HepG2 (cell line): ENCODE data around the gene DNAJA3. TPM values are rescaled to one million over a fixed set of nuclear protein-coding genes. Genes with fewer than 3 reads are reported as not detected.

ENCODE experiments used
- GABPB1 ChIP-seq: IDR thresholded peaks from 2 replicates; pipeline ENCODE4 v1.6.1; 2016; ENCODE audit warnings: mild to moderate bottlenecking, missing genetic modification reagents, moderate library complexity, missing compliant biosample characterization
- HNF1A ChIP-seq, 2 experiments: sonication (generic) in 1 of 2; formaldehyde crosslinking in 1 of 2; IDR thresholded peaks; 2 replicates each; pipeline versions ENCODE4 v1.4.0 to v1.6.1; 2016 to 2020; ENCODE audit warnings: borderline replicate concordance in 1 of 2, low read depth in 1 of 2, mild to moderate bottlenecking in 1 of 2, missing genetic modification reagents in 1 of 2
- KDM5A ChIP-seq: fragments of 200-600 bp; sonication (generic); IDR thresholded peaks from 2 replicates; pipeline ENCODE4 v1.7.0; 2018; ENCODE audit warnings: antibody characterized with exemption, mild to moderate bottlenecking, low read length, borderline replicate concordance
- KMT2B ChIP-seq: IDR thresholded peaks from 2 replicates; pipeline ENCODE4 v1.6.1; 2016; ENCODE audit warnings: missing genetic modification reagents, missing compliant biosample characterization
- PAF1 ChIP-seq: IDR thresholded peaks from 2 replicates; pipeline ENCODE4 v1.6.1; 2016; ENCODE audit warnings: missing genetic modification reagents, missing compliant biosample characterization
- RBAK ChIP-seq: sonication (generic); formaldehyde crosslinking; IDR thresholded peaks from 2 replicates; pipeline ENCODE4 v1.5.1; 2020; ENCODE audit warnings: mild to moderate bottlenecking, missing genetic modification reagents
- SAP130 ChIP-seq: IDR thresholded peaks from 2 replicates; pipeline ENCODE4 v1.6.1; 2016; ENCODE audit warnings: low read depth
- ZBTB1 ChIP-seq: sonication (generic); formaldehyde crosslinking; IDR thresholded peaks from 2 replicates; pipeline ENCODE4 v1.4.0; 2020; ENCODE audit warnings: missing genetic modification reagents, borderline replicate concordance
- ZBTB38 ChIP-seq: sonication (generic); formaldehyde crosslinking; IDR thresholded peaks from 2 replicates; pipeline ENCODE4 v1.5.1; 2020; ENCODE audit warnings: mild to moderate bottlenecking, missing genetic modification reagents
- ZNF142 ChIP-seq: sonication (generic); formaldehyde crosslinking; IDR thresholded peaks from 2 replicates; pipeline ENCODE4 v1.4.0; 2020; ENCODE audit warnings: missing genetic modification reagents
- ZNF547 ChIP-seq: sonication (generic); formaldehyde crosslinking; IDR thresholded peaks from 2 replicates; pipeline ENCODE4 v1.5.1; 2020; ENCODE audit warnings: mild to moderate bottlenecking, missing genetic modification reagents
- ZNF572 ChIP-seq: sonication (generic); formaldehyde crosslinking; IDR thresholded peaks from 2 replicates; pipeline ENCODE4 v1.5.1; 2020; ENCODE audit warnings: mild to moderate bottlenecking, missing genetic modification reagents
- ZSCAN12 ChIP-seq: sonication (generic); formaldehyde crosslinking; IDR thresholded peaks from 2 replicates; pipeline ENCODE4 v1.9.0; 2021; ENCODE audit warnings: mild to moderate bottlenecking, missing genetic modification reagents
- ZSCAN29 ChIP-seq: sonication (generic); formaldehyde crosslinking; conservative IDR thresholded peaks from 2 replicates; pipeline ENCODE4 v1.4.0; 2020; ENCODE audit warnings: mild to moderate bottlenecking, missing genetic modification reagents
- polyA plus RNA-seq, 8 experiments: library from polyadenylated mRNA; depleted of rRNA in 3 of 8; stranded (reverse) in 7 of 8; unstranded in 1 of 8; fragments of >200 nt; fragmentation: Illumina TruSeq in 4 of 8; extraction: Trizol in 4 of 8; gene quantifications; 2 replicates each; pipeline versions ENCODE4 v1.2.1 to v1.2.3, GENCODE V29; 2011 to 2016; ENCODE audit warnings: low read depth in 4 of 8, missing spikeins in 1 of 8, mixed read lengths in 1 of 8; ENCODE audit not compliant: insufficient read depth in 1 of 8
- total RNA-seq, 5 experiments: library from RNA; depleted of rRNA; stranded (reverse); fragments of >200 nt; fragmentation: Illumina TruSeq; extraction: Trizol; gene quantifications; 2 replicates each; pipeline ENCODE4 v1.2.3, GENCODE V29; 2016; ENCODE audit warnings: low read depth in 1 of 5
- TF ChIP-seq, protein P1 (sequence below): sonication (generic); formaldehyde crosslinking; IDR thresholded peaks from 2 replicates; pipeline ENCODE4 v1.4.0; 2020; ENCODE audit warnings: mild to moderate bottlenecking, missing genetic modification reagents
- TF ChIP-seq, protein P2 (sequence below): sonication (generic); formaldehyde crosslinking; IDR thresholded peaks from 2 replicates; pipeline ENCODE4 v1.5.0; 2020; ENCODE audit warnings: missing genetic modification reagents, mild to moderate bottlenecking, borderline replicate concordance

The DNAJA3 gene
- total and polyA plus RNA-seq, 2 of the 13 experiments (the other 11 are each of a cell fraction or from before 2014, with no cell fraction given): 77.0 to 83.3 TPM

DNA sequence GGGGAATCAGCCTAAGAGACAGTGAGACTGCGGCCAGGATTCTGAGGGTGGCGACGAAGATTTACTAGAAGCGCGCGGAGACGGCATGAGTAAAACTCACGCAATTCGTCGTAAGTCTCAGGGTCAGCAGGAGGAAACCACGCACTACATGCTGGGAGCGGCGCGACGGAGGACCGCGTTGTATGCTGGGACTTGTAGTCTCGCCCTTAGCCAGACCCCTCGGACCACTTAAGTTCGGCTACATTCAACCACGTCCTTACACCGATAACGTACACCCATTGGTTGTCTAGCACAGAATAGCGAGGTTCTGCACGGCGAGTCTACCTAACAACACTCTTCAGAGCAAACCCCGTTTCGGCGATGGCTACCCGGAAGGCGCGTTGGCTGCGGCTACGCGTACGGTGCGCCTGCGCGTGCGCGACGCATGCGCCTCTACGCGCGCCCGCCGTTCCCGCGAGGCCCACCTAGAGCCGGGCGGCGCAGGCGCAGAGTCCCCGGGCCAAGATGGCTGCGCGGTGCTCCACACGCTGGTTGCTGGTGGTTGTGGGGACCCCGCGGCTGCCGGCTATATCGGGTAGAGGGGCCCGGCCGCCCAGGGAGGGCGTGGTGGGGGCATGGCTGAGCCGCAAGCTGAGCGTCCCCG lies at the start of gene DNAJA3 (continued):
- TF ChIP-seq HNF1A (IDR thresholded peaks at IDR 0.05; ENCODE audit: low read depth) (no peak), HNF1A (CRISPR knock-in tag; IDR thresholded peaks at IDR 0.05; ENCODE audit: borderline replicate concordance) (peak; percentile 56; the same call in 1 of the 2 replicates), ZSCAN29 (peak; percentile 29; the same call in 1 of the 2 replicates), GABPB1 (CRISPR knock-in tag) (peak; percentile 92), PAF1 (CRISPR knock-in tag) (no peak), ZSCAN12 (no peak), ZNF572 (CRISPR knock-in tag) (no peak), KMT2B (peak; percentile 83), ZNF142 (CRISPR knock-in tag) (no peak; the same call in 1 of the 2 replicates), ZNF547 (CRISPR knock-in tag) (no peak; the same call in 1 of the 2 replicates), ZBTB1 (CRISPR knock-in tag) (0 out of 2 replicates have a peak, but pooled peaks have one; percentile 9), SAP130 (CRISPR knock-in tag) (peak; percentile 66), ZBTB38 (no peak), RBAK (no peak), KDM5A (no peak; the same call in 1 of the 2 replicates)
- TF ChIP-seq, protein P1, sequence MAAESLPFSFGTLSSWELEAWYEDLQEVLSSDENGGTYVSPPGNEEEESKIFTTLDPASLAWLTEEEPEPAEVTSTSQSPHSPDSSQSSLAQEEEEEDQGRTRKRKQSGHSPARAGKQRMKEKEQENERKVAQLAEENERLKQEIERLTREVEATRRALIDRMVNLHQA: 0 out of 2 replicates have a peak, but pooled peaks have one; percentile 74
- TF ChIP-seq, protein P2, sequence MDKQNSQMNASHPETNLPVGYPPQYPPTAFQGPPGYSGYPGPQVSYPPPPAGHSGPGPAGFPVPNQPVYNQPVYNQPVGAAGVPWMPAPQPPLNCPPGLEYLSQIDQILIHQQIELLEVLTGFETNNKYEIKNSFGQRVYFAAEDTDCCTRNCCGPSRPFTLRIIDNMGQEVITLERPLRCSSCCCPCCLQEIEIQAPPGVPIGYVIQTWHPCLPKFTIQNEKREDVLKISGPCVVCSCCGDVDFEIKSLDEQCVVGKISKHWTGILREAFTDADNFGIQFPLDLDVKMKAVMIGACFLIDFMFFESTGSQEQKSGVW: peak; percentile 46; the same call in 1 of the 2 replicates
